HG03064 (cell line): Measurements from ENCODE around the gene TCL1A.
A peak's percentile ranks its signal among the peaks of the same experiment; 100 is the strongest.
"Not testable (repeated sequence)": the region's sequence is repeated elsewhere in the genome, so short reads cannot be mapped to it uniquely, and the experiment has no call there.

Source experiments
- ATAC-seq: cut with Tn5 transposase; IDR thresholded peaks from one replicate; pipeline ENCODE4 v1.9.1; 2021; ENCODE audit warnings: low read depth; ENCODE audit not compliant: unreplicated experiment

TCL1A gene

DNA sequence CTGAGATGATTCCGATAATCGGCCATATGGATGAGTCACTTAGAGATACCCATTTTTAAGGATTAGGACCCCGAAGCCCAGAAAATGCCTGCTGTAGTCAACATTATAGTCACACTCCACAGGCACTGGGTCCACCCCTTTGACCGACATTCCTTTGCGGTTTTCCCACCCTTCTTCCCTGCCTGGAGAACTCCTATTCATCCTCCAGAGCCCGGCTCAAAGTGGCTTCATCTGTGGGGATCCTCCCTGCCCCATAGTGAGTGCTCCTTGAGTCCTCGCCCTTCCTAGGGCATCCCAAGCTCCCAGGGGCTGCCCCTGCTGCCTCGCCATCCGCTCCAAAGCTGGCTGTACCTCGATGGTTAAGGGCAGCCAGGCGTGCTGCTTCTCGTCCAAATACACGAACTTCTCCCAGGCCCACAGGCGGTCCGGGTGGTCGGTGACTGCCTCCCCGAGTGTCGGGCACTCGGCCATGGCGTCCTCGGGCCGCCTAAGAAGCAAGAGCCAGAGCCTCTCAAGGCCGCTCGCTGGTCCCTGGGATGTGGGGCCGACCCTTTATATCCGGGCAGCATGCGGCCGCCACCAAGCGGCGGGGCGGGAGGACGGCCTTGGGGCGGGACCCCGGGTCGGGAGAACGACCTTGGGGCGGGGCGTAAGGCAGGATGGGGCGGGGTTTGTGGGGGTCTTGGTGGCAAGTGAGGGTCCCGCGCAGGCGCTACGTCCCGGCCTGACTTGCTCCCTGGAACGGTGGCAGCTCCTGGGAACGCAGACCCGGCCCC lies at the start of gene TCL1A:
Gene TCL1A (minus strand): TSS at position 530 of the 776 bp plus-strand sequence. CDS start 59 bp downstream, at position 471.
- peak; percentile 66 for ATAC-seq

DNA sequence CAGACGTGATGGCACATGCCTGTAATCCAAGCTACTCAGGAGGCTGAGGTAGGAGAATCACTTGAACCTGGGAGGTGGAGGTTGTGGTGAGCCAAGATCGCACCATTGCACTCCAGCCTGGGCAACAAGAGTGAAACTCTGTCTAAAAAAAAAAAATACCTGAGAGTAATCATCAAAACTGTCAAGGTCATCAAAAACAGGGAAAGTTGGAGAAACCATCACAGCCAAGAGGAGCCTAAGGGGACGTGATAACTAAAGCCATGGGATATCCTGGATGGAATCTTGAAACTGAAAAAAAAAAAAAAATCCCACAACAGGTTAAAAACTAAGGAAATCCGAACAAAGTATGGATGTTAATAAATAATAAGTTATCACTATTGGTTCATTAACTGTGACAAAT lies 49.1 kb upstream of the TCL1A start:
- ATAC-seq: not testable (repeated sequence)

DNA sequence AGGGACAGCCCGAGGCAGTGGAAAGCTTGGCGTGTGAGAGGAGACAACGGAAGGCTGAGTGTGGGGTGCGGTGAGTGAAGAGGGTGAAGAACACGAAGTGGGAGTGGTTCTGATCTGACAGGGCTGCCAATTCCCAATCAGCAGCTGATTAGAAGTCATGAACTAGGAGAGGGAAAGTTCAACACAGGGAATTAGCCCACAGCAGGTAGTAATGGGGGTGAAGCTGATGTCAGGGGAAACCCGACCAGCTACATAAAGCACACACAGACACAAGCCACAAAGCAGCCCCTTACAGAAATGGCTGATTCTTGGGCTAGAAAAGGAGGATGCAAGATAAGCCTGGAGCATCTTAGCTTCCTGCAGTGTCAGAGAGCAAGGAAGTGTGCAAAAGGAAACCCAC lies 47.5 kb upstream of the TCL1A start:
- no peak for ATAC-seq

DNA sequence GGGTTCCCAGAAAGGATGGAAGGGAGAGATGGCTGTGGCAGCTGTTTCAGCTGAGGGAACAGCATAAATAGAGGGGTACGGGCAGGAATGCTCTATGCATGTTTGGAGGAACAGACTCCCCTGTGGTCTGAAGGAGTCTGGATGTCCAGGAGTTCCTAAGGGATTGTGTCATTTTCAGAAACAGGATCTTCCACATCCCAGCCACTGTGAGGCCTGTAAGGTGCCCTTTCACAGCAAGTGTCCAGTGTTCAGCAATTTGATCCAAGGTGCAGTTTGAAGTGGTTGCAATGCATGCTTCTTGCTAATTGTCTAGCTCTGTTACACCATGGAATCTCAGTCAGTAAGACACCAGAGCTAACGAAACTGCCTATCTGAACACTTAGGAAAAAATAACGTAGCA lies 46.7 kb upstream of the TCL1A start:
- no peak for ATAC-seq

DNA sequence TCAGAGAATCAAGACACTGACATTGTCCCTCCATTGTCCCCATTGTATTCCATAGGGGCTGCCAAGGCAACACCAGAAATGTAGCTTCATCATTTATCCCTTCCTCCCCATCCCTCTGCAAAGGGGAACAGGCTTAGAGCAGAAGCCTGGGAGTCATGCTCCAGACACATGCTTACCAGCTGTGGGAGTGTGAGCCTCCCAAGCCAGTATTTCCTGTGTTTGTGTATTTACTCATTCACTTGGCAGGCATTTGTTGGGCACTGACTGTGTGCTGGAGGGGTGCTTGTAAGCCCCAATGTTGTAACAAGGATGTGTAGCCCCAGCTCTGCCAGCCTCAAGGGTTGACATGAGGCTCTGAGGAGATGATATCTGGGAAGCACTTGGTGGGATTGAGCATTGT lies 46.0 kb upstream of the TCL1A start:
- no peak for ATAC-seq

- no peak for ATAC-seq
Measured at GRCh38 chr14:95758331-95758730, 44.4 kb upstream of the TCL1A start.

- ATAC-seq: no peak
Measured at GRCh38 chr14:95756751-95757150, 42.8 kb upstream of the TCL1A start.

DNA sequence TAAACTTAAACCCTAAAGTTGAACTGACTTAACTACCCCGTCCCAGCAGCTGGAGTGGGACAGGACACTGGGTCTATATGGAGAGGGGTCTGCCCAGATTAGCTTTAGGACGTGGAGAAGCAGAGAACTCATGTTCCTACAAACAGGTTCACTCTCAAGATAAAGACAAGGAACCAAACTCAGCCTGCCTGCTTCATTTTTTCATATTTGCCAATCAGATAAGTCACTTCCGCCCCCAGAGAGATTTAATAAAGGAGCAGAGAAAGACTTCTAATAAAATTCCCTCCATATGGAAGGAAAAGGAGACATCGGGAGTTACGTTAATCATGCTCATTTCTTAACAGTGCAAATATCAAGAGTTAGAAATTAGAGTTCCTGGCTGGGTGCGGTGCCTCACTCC lies 42.2 kb upstream of the TCL1A start:
- ATAC-seq: no peak

DNA sequence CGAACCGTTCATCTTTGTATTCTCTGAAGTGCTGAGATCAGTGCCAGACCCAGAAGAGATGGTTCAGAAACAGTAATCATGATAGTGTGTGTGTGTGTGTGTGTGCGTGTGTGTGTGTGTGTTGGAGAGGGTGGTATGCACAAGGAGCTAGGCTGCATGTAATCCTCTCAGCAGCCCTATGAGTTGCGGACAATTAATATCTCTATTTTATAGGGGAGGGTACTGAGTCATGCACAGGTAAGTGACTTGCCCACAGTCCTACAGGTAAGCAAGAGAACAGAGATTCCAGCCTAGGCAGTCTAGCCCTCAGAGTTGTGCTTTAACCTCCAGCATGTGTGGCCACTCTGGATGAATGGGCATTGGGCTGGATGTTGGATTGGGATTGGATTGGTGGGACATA lies 27.9 kb upstream of the TCL1A start:
- ATAC-seq: no peak

GRCh38 chr14:95741038-95741490 lies 27.1 kb upstream of the TCL1A start:
- ATAC-seq: no peak

DNA sequence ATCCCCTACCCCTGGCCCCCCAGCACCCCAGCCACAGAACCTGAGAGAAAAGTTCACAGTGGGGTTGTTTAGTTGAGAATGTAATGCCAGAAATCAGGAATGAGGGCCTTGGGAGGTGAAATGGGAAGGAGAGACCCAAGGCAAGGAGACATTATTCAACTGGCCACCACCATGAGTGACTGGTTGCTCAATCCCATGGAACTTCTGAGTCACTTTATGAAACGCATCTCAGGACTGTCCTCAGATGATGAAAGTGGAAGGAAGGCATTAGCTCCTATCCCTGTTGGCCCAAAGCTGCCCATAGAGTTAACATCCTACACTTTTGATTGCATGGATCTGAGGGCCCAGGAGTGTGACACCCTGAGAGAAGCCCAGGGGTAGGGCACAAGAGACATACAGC lies 25.4 kb upstream of the TCL1A start:
- no peak for ATAC-seq

DNA sequence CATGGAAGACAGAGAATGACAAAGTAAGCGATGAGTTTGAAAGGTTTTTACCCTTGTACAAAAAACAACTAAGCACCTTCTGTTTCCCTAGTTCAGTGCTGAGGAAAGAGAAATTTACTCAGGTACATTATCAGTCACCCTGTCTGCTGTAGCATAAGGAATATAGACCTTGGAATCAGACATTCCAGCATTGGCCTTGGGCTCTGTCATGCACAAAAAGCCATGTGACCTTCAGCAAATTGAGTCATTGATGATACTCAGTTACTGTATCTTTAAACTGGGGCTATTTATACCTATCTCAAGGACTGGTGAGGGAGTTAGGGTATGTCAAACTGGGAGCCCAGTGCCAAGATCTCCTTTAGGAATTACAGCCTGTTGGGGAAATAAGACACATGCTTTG lies 19.3 kb upstream of the TCL1A start:
- ATAC-seq: no peak

DNA sequence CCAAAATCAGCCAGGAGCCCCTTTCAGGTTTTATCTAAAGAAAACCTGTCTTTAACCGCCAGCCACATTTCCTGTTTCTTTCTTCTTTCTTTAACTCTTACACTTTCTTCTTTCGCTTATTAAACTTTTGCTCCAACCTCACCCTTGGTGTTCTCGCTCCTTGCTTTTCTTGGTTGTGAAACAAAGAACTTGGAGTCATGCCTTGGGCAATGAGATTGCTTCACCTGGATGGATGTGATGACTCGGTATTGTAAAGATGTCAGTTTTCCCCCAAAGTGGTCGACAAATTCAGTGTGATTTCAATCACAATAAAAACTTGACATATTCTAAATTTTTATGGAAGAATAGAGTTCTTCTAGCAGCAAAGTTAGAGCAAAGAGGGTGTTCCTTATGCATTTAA lies 16.2 kb upstream of the TCL1A start:
- no peak for ATAC-seq

DNA sequence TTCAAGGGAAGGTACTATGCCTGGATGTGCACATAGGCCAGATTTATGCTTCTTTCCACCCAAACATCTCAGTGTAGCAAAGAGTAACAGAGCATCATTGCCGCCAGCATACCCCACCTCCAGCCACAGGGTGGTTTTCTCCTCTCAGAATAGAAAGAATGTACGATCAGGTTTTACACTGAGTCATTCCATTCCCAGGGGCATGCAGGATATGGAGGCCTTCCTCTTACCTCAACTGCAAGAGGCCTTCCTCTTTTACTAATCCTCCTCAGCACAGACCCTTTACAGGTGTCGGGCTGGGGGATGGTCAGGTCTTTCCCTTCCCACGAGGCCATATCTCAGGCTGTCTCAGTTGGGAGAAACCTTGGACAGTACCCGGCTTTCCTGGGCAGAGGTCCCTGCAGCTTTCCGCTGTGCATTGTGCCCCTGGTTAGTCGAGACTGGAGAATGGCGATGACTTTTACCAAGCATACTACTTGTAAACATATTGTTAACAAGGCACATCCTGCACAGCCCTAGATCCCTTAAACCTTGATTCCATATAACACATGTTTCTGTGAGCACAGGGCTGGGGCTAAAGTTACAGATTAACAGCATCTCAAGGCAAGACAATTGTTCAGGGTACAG lies 15.6 kb upstream of the TCL1A start:
- ATAC-seq: not testable (repeated sequence)

DNA sequence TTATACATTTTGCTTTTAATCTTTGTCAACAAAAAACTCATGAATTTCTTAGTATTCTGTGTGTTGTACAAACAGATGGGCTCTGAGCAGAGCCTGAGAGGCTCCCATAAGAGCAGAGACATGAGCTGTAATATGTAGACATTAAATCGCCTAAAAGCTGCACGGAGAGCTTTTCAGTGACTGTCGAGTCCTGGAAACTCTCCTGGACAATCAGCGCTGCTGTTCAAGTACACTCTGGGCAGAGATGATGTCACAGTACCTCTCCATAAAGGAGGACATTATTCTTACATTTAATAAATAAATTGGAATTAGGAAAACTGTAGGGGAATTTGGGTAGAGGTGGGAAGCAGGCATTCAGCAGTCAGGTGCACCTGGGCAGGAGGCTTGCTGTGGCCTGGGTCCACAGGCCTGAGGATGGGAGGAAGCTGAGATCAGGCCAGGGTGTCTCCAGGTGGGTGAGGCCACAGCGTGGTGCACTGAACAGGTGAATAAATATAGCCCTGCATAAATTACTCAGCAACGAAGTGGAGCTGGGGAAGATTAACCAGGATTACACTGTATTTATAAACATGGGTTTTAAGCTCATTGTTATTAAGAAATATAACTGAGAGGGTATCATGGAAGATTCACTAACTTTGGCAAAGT lies 13.3 kb upstream of the TCL1A start:
- ATAC-seq: no peak

DNA sequence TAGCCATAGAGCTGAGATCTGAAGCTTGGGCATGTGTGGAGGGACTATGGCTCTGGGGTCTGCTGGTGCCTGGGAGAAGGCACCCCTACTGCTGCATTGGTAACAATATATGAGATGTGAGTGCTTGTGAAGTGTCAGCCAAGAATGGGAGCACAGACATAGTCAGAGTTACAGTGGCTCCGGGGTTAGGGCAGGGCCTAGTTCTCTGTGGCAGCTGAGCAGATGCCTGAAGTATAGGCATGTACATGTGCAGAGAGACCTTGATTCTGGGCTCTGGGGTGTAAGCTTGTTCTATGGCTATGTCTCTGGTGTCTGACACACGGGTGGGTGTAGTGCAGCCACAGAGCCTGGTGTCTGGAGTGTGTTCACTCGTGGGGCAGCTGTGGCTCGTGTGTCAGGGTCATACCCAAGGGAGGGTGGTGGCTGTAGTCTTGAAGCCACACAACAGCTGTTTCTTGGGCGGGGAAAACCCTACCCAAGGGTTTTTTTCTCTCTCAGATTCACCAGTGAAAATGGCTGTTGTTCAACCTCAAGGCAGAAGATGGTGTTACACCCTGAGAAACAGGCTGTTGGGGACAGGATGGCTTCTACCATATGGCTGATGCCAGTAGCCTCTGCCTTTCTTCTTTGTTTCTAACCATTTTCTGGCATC lies 11.9 kb upstream of the TCL1A start:
- ATAC-seq: peak; percentile 81

- ATAC-seq: no peak
Measured at GRCh38 chr14:95722525-95723190, 8.7 kb upstream of the TCL1A start.

DNA sequence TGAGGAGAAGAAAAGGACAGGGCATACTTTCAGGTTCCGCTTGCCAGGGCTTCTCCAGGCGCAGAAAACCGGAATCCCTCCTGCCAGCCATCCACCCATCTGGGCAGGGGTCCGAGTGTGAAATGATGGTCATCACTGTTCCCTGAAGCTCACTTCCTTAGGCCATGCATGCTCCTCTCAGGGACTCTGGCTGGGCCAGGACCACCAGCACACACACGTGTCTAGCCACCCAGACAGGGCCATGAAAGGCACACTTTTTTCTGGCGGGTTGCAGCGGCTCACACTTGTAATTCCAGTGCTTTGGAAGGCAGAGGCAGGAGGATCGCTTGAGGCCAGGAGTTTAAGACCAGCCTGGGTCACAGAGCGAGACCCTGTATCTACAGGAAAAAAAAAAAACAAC lies 1.5 kb downstream of the TCL1A start:
- no peak for ATAC-seq

DNA sequence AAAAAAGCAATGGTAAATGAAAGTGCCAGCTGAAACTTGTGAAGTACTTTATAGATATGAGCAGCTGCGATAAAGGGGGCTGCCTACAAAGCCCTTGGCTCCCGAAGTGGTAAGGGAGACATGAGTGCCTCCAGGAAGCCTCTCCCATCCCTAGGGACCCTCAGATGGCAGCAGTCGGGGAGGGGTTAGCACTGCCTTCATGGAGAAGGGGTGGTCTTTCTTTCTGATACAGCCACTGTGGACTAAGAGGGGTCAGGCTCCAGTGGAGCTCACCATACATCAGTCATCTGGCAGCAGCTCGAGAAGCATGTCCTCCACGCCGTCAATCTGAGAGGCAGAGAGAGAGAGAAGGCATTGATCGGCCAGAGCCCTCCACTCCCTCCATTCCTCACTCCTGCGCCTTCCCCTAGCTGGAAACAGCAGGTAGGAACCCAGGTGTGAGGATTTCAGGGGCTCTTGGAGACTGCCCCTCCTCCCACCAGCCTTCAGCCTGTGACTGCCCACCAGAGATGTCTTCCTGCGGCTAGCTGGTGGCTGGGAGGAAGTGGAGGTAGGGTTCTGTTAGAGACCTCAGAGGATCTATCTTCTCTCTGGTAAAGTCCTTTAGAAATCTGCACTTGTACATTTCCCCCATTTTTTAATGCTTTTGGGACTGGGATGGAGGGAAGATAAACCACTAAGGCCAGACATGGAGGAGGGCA lies 2.3 kb downstream of the TCL1A start:
- ATAC-seq: no peak

GRCh38 chr14:95710106-95710505 lies 3.8 kb downstream of the TCL1A start:
- ATAC-seq: no peak
